NCI-H187 (cell line): Measurements from ENCODE around the gene CXCL16.
"Not testable (repeated sequence)": the region's sequence is repeated elsewhere in the genome, so short reads cannot be mapped to it uniquely, and the experiment has no call there.

ENCODE experiments used
- DNase-seq, 2 experiments: peaks; one replicate each; lab custom pipeline; 2025; lab: John Stamatoyannopoulos, UW

The CXCL16 gene

GRCh38 chr17:4699401-4700056, 40.2 kb downstream of the CXCL16 start:
- not testable (repeated sequence) for DNase-seq

- DNase-seq = no peak
Measured at GRCh38 chr17:4696437-4696805, 43.3 kb downstream of the CXCL16 start.

- DNase-seq = no peak
Measured at GRCh38 chr17:4693416-4693815, 46.3 kb downstream of the CXCL16 start.

- no peak for DNase-seq
Measured at GRCh38 chr17:4691686-4692085, 48.0 kb downstream of the CXCL16 start.

- no peak for DNase-seq
Measured at GRCh38 chr17:4690745-4691144, 49.0 kb downstream of the CXCL16 start.

- not testable (repeated sequence) for DNase-seq
Measured at GRCh38 chr17:4689872-4690271, 49.9 kb downstream of the CXCL16 start.

GRCh38 chr17:4683739-4684138, 56.0 kb downstream of the CXCL16 start:
- DNase-seq = not testable (repeated sequence)
